WTC11 (cell line): Measurements from ENCODE around the gene SH3BP4. TPM values are rescaled to one million over a fixed set of nuclear protein-coding genes. Genes with fewer than 3 reads are reported as not detected.
A peak's percentile ranks its signal among the peaks of the same experiment; 100 is the strongest.

ENCODE experiments used
- ATAC-seq: fragments of 200-7000 bp; cut with Tn5 transposase; 2 replicates; pipeline ENCODE4 v1.10.0; 2021; ENCODE audit warnings: mild to moderate bottlenecking, moderate library complexity
- CTCF ChIA-PET: fragments of 300-600 bp; sonication (Branson Sonifier 250); formaldehyde crosslinking; loops from one replicate; lab custom pipeline; 2021; ENCODE audit warnings: antibody characterized with exemption; lab: Charles Lee
- POLR2A ChIA-PET: fragments of 350-600 bp; sonication (Branson Sonifier 250); formaldehyde crosslinking; loops from one replicate; lab custom pipeline; 2021; ENCODE audit warnings: antibody characterized with exemption; lab: Charles Lee
- DNase-seq: peaks from one replicate; pipeline ENCODE4 v3.0.0; 2021; ENCODE audit warnings: low spot score
- H3K27ac Mint-ChIP-seq: 2 replicates; pipeline ENCODE4 v1.8.0; 2021; ENCODE audit warnings: mixed read lengths
- H3K27me3 Mint-ChIP-seq: 2 replicates; pipeline ENCODE4 v1.8.0; 2021; ENCODE audit warnings: low read depth, mild to moderate bottlenecking, moderate library complexity, mixed read lengths
- H3K36me3 Mint-ChIP-seq: 2 replicates; pipeline ENCODE4 v1.8.0; 2021; ENCODE audit warnings: mixed read lengths
- H3K4me1 Mint-ChIP-seq: 2 replicates; pipeline ENCODE4 v1.8.0; 2022; ENCODE audit warnings: mixed read lengths
- H3K4me3 Mint-ChIP-seq: 2 replicates; pipeline ENCODE4 v1.8.0; 2021; ENCODE audit warnings: mild to moderate bottlenecking, moderate library complexity, mixed read lengths
- H3K9me3 Mint-ChIP-seq: 2 replicates; pipeline ENCODE4 v1.8.0; 2021; ENCODE audit warnings: mixed read lengths
- ATF1 ChIP-seq: sonication (generic); formaldehyde crosslinking; IDR thresholded peaks from 2 replicates; pipeline ENCODE4 v1.8.1; 2023; ENCODE audit warnings: mild to moderate bottlenecking, moderate library complexity, missing genetic modification reagents
- ATF3 ChIP-seq: sonication (generic); formaldehyde crosslinking; conservative IDR thresholded peaks from 2 replicates; pipeline ENCODE4 v1.8.1; 2022; ENCODE audit warnings: mild to moderate bottlenecking, missing genetic modification reagents
- CBFB ChIP-seq: sonication (generic); formaldehyde crosslinking; IDR thresholded peaks from 2 replicates; pipeline ENCODE4 v1.8.1; 2022; ENCODE audit warnings: mild to moderate bottlenecking, low read depth, missing genetic modification reagents
- E2F5 ChIP-seq: sonication (generic); formaldehyde crosslinking; IDR thresholded peaks from 2 replicates; pipeline ENCODE4 v1.8.1; 2022; ENCODE audit warnings: mild to moderate bottlenecking, moderate library complexity, missing genetic modification reagents
- ELF4 ChIP-seq: sonication (generic); formaldehyde crosslinking; IDR thresholded peaks from 2 replicates; pipeline ENCODE4 v1.8.1; 2022; ENCODE audit warnings: low read depth, mild to moderate bottlenecking, moderate library complexity, missing genetic modification reagents
- ETV6 ChIP-seq: sonication (generic); formaldehyde crosslinking; IDR thresholded peaks from 2 replicates; pipeline ENCODE4 v1.8.1; 2022; ENCODE audit warnings: mild to moderate bottlenecking, missing genetic modification reagents
- FOXK1 ChIP-seq: sonication (generic); formaldehyde crosslinking; IDR thresholded peaks from 2 replicates; pipeline ENCODE4 v1.8.0; 2022; ENCODE audit warnings: mild to moderate bottlenecking, moderate library complexity, missing genetic modification reagents
- GABPB1 ChIP-seq: sonication (generic); formaldehyde crosslinking; IDR thresholded peaks from 2 replicates; pipeline ENCODE4 v1.8.1; 2023; ENCODE audit warnings: mild to moderate bottlenecking, missing genetic modification reagents
- GRHL2 ChIP-seq: fragments of 250-450 bp; sonication (Bioruptor Pico); IDR thresholded peaks from 2 replicates; pipeline ENCODE4 v1.8.0; 2022; ENCODE audit warnings: mild to moderate bottlenecking, moderate library complexity; ENCODE audit not compliant: insufficient replicate concordance, severe bottlenecking
- GTF2I ChIP-seq: fragments of 250-450 bp; sonication (Bioruptor Pico); conservative IDR thresholded peaks from 2 replicates; pipeline ENCODE4 v1.4.0; 2021; ENCODE audit warnings: mild to moderate bottlenecking
- JAZF1 ChIP-seq: fragments of 250-450 bp; sonication (Bioruptor Pico); IDR thresholded peaks from 2 replicates; pipeline ENCODE4 v1.9.0; 2021; ENCODE audit warnings: moderate library complexity, mild to moderate bottlenecking, inconsistent platforms
- KAT7 ChIP-seq: sonication (generic); formaldehyde crosslinking; IDR thresholded peaks from 2 replicates; pipeline ENCODE4 v1.8.1; 2023; ENCODE audit warnings: missing genetic modification reagents, mild to moderate bottlenecking, borderline replicate concordance
- NFE2L1 ChIP-seq: sonication (generic); formaldehyde crosslinking; IDR thresholded peaks from 2 replicates; pipeline ENCODE4 v1.8.1; 2023; ENCODE audit warnings: missing genetic modification reagents
- NR2C2 ChIP-seq: sonication (generic); formaldehyde crosslinking; IDR thresholded peaks from 2 replicates; pipeline ENCODE4 v1.8.0; 2022; ENCODE audit warnings: mild to moderate bottlenecking, missing genetic modification reagents
- NR3C1 ChIP-seq: sonication (generic); formaldehyde crosslinking; conservative IDR thresholded peaks from 2 replicates; pipeline ENCODE4 v1.8.1; 2023; ENCODE audit warnings: low read depth, mild to moderate bottlenecking, missing genetic modification reagents
- PREB ChIP-seq: sonication (generic); formaldehyde crosslinking; IDR thresholded peaks from 2 replicates; pipeline ENCODE4 v1.8.1; 2022; ENCODE audit warnings: mild to moderate bottlenecking, missing genetic modification reagents, moderate library complexity, borderline replicate concordance
- RELA ChIP-seq: sonication (generic); formaldehyde crosslinking; IDR thresholded peaks from 2 replicates; pipeline ENCODE4 v1.8.1; 2022; ENCODE audit warnings: missing genetic modification reagents, mild to moderate bottlenecking, borderline replicate concordance
- ZNF121 ChIP-seq: sonication (generic); formaldehyde crosslinking; IDR thresholded peaks from 2 replicates; pipeline ENCODE4 v1.8.0; 2023; ENCODE audit warnings: missing genetic modification reagents
- ZNF396 ChIP-seq: fragments of 250-450 bp; sonication (Bioruptor Pico); IDR thresholded peaks from 2 replicates; pipeline ENCODE4 v1.8.0; 2021; ENCODE audit warnings: mild to moderate bottlenecking, moderate library complexity, borderline replicate concordance
- ZNF671 ChIP-seq: fragments of 250-450 bp; sonication (Bioruptor Pico); IDR thresholded peaks from 2 replicates; pipeline ENCODE4 v1.8.0; 2021; ENCODE audit warnings: mild to moderate bottlenecking
- ZSCAN18 ChIP-seq: fragments of 250-450 bp; sonication (Bioruptor Pico); IDR thresholded peaks from 2 replicates; pipeline ENCODE4 v2.1.2; 2022; ENCODE audit warnings: mild to moderate bottlenecking, moderate library complexity
- total RNA-seq: library from RNA; stranded (reverse); gene quantifications from 3 replicates; pipeline ENCODE4 v1.2.3, GENCODE V29; 2021

SH3BP4 gene
- total RNA-seq, 1 experiment from 2014 or later = 44.4 TPM

- peaks cover 18% of the 10 kb centered on the region for H3K36me3 Mint-ChIP-seq
- H3K4me1 Mint-ChIP-seq = peaks cover 73% of the 10 kb centered on the region
- H3K27me3 Mint-ChIP-seq = no peaks in the 10 kb centered on the region
- no peak for DNase-seq
- CTCF ChIA-PET = interaction anchor here (1.3 to 1.6 kb wide), 3 partner anchors 15 to 133 kb away, joined by 3 to 5 read pairs (median 4); no protein-coding TSS in a partner anchor
- ATAC-seq = no peak
- H3K27ac Mint-ChIP-seq = peak overlapping the region; percentile 100
- H3K9me3 Mint-ChIP-seq = peaks cover 10% of the 10 kb centered on the region
- peak overlapping the region; percentile 46 for H3K4me3 Mint-ChIP-seq
- TF ChIP-seq NR3C1 (CRISPR knock-in tag) = no peak
- no peak for TF ChIP-seq ZNF396 (CRISPR knock-in tag)
- TF ChIP-seq GABPB1 (CRISPR knock-in tag) = 0 out of 2 replicates have a peak, but pooled peaks have one; percentile 27
- TF ChIP-seq ZNF121 (CRISPR knock-in tag) = peak; percentile 86
- no peak for TF ChIP-seq GRHL2
- POLR2A ChIA-PET = interaction anchor here (1.2 kb wide), 1 partner anchor 11 kb away, joined by 5 read pairs; no protein-coding TSS in a partner anchor
Measured at GRCh38 chr2:234980451-234981187, 28.8 kb downstream of the SH3BP4 start.

- POLR2A ChIA-PET = interaction anchor here (1.2 kb wide), 1 partner anchor 10 kb away, joined by 5 read pairs; no protein-coding TSS in a partner anchor
- H3K27ac Mint-ChIP-seq = peak overlapping the region; percentile 100
- peak overlapping the region; percentile 46 for H3K4me3 Mint-ChIP-seq
- TF ChIP-seq E2F5 (no peak), PREB (CRISPR knock-in tag) (no peak), FOXK1 (no peak), GABPB1 (CRISPR knock-in tag) (no peak; the same call in 1 of the 2 replicates), NR2C2 (CRISPR knock-in tag) (no peak), ZNF671 (no peak), JAZF1 (CRISPR knock-in tag) (no peak), ETV6 (no peak), ZSCAN18 (CRISPR knock-in tag) (no peak), ATF3 (CRISPR knock-in tag) (no peak), RELA (CRISPR knock-in tag) (no peak), NFE2L1 (CRISPR knock-in tag) (no peak), ELF4 (CRISPR knock-in tag) (no peak), ATF1 (CRISPR knock-in tag) (no peak), GTF2I (CRISPR knock-in tag) (no peak), KAT7 (CRISPR knock-in tag) (no peak), CBFB (no peak)
- peaks cover 18% of the 10 kb centered on the region for H3K36me3 Mint-ChIP-seq
- DNase-seq = peak; percentile 40
- peak; percentile 68 for ATAC-seq
- H3K4me1 Mint-ChIP-seq = peaks cover 78% of the 10 kb centered on the region
- H3K9me3 Mint-ChIP-seq = peaks cover 10% of the 10 kb centered on the region
- CTCF ChIA-PET = interaction anchor here (1.3 to 1.6 kb wide), 3 partner anchors 15 to 132 kb away, joined by 3 to 5 read pairs (median 4); no protein-coding TSS in a partner anchor
- no peaks in the 10 kb centered on the region for H3K27me3 Mint-ChIP-seq
Measured at GRCh38 chr2:234981197-234982095, 29.6 kb downstream of the SH3BP4 start.
